Activated CD4-positive, CD25-positive, alpha-beta regulatory T cell treated with anti-CD3 and anti-CD28 coated beads, Interleukin-2, amount 50 U/mL, for 72 hours (primary cell): Measurements from ENCODE around the gene RHBDD2.
"Not testable (repeated sequence)": the region's sequence is repeated elsewhere in the genome, so short reads cannot be mapped to it uniquely, and the experiment has no call there.

Experiments used
- DNase-seq: peaks from one replicate; pipeline ENCODE4 v3.0.0; 2021

RHBDD2 gene

DNA sequence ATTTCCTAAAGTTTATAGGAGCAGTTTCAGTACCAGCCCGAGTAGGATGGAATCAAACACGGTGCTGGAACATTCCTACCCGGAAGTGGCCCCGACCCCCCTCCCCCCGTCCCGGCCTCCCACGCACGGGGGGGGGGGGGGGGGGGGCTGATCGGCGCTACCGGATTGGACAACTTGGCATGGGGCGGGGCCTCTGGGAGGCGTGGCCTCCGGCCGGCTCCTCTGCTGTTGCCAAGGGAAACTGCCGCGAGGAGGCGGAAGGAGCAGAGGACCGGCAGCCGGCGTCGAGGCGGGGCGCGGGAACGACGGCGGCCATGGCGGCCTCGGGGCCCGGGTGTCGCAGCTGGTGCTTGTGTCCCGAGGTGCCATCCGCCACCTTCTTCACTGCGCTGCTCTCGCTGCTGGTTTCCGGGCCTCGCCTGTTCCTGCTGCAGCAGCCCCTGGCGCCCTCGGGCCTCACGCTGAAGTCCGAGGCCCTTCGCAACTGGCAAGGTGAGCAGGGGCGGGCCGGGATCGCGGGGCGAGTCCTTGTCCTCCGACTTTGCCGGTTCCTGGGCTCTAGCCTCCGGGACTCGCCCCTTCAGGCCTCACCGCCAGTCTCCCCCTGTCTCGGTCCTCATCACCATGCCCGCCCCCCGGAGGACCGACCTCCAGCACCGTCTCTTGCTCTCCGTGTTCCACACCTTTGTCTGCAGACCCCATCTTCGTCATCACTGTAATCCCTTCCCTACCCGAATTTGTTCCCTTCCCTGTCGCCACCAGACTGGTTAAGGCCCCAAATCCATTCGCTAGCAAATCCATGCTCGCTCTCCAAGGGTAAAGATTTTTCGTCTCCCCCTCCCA lies at the start of gene RHBDD2:
Gene RHBDD2 (plus strand): TSS at position 266 of the 843 bp plus-strand sequence. CDS start 49 bp downstream, at position 315.
- peak; percentile 91 for DNase-seq

DNA sequence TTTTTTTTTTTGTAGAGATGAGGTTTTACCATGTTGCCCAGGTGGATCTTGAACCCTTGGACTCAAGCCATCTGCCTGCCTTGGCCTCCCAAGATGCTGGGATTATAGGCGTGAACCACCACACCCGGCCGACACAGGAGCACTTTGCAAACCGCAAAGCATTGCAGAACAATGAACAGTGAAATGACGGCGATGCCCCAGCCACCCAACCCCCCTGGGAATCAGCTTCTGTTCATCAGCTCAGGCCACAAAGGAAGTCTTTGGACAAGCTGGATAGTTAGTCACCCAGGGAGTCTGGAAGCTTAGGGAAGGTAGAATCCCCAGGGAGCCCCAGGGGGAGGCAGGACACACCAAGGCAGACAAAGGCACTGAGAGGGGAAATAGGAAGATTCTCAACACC lies 49.2 kb upstream of the RHBDD2 start:
- not testable (repeated sequence) for DNase-seq

DNA sequence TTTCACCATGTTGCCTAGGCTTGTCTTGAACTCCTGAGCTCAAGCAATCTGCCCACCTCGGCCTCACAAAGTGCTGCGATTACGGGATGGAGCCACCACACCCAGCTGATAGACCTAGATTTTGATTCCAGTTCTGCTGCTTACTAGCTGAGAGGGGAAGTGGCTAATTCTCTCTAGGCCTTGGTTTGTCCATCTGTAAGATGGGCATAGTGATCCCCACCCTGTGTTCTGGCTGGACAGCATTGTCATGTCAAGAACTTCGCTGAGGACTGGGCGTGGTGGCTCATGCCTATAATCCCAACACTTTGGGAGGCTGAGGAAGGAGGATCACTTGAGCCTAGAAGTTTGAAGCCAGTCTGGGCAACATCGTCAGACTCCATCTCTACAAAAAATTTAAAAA lies 47.9 kb upstream of the RHBDD2 start:
- DNase-seq, result no peak

DNA sequence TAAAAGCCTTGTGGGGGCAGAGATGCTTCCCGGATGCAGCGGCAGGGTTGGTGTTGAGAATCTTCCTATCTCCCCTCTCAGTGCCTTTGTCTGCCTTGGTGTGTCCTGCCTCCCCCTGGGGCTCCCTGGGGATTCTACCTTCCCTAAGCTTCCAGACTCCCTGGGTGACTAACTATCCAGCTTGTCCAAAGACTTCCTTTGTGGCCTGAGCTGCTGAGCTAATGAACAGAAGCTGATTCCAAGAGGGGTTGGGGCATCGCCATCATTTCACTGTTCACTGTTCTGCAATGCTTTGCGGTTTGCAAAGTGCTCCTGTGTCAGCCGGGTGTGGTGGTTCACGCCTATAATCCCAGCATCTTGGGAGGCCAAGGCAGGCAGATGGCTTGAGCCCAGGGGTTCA lies 45.2 kb upstream of the RHBDD2 start:
- not testable (repeated sequence) for DNase-seq

DNA sequence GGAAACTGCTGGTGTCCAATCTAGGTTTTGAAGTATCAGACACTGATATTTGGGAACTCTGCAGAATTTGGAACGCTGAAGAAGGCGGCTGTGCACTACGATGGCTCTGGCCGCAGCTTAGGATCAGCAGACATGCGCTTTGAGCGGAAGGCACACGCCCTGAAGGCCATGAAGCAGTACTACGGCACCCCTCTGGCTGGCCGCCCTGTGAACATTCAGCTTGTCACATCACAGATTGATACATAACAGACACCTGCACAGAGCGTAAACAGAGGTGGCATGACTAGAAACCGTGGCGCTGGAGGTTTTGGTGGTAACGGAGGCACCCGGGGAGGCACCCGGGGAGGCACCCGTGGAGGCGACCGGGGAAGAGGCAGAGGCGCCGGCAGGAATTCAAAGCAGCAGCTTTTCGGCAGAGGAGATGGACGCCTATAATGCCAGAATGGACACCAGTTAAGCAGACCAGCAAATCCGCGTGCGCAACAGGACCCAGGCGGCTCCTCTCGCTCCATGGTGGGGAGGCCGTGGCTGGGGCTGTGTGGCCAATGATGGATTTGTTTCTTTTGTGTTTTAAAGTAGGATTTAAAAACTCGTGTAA lies 43.0 kb upstream of the RHBDD2 start:
- DNase-seq, result no peak

DNA sequence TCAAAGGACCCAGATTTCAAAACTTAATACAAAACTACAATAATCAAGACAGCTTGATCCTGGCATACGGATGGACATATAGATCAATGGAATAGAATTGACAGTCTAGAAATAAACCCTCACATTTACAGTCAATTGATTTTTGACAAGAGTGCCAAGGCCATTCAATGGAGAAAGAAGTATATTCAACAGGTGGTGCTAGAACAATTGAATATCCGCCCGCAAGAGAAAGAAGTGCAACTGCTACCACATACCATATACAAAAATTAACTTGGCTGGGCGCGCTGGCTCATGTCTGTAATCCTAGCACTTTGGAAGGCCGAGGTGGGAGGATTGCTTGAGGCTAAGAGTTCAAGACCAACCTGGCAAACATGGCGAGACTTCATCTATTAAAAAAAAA lies 42.0 kb upstream of the RHBDD2 start:
- DNase-seq, result no peak

DNA sequence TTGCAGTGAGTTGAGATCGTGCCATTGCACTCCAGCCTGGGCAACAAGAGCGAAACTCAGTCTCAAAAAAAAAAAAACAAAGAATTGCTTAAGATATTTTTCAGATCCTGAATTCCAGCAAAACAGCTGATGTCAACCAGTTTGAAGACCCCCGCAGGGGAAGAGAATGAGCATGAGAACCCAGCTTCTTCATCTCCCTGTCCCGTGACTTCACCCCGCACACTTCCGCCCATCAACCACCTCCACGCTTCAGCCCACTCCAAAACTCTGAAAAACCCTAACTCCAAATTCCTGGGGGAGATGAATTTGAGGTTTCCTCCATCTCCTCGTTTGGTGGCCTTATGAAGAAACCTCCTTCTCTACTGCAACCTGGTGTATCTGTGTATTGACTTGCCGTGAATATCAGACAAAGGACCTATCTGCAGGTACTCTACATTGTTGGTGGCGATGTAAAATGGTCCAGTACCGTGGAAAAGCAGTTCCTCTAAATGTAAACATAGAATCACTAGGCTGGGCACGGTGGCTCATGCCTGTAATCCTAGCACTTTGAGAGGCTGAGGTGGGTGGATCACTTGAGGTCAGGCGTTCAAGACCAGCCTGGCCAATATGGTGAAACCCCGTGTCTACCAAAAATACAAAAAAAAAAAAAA lies 40.4 kb upstream of the RHBDD2 start:
- not testable (repeated sequence) for DNase-seq

DNA sequence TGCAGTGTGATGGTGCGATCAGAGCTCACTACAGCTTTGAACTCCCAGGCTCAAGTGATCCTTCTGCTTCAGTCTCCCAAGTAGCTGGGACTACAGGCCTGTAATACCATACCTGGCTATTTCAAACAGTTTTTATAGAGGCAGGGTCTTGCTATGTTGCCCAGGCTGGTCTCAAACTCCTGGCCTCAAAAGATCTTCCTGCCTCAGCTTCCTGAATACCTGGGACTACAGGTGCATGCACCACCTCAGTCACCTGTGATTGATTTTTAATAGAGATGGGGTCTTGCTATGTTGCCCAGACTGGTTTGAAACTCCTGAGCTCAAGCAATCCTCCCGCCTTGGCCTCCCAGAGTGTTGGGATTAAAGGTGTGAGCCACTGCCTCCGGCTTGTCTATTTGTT lies 38.8 kb upstream of the RHBDD2 start:
- no peak for DNase-seq

DNA sequence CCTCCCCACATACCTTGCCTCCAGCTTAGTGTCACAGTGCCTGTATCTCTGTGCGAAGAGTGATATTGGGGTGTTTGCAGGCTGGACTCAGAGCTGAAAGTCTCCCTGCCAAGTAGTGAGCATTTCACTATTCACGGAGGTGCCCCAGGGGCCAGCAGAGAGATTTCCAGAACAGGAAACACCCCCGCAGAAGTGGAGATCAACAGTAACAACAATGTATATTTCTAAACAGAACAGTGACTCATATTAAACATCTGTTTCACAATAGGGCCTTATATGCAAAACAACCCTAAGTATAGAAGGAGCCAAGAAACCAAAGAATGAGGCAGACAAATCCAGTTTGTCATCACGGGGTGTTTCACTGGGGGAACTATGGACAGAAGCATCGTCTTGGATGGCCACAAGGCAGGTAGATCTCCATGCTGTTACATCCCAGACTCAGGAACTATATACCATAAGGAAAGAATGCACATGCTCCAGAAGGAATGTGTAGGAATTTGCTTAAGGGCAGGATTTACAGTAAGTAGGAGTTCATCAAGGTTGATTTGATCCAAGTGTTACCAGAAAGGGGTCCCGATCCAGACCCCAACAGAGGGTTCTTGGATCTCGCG lies 35.9 kb upstream of the RHBDD2 start:
- DNase-seq, result peak; percentile 36

DNA sequence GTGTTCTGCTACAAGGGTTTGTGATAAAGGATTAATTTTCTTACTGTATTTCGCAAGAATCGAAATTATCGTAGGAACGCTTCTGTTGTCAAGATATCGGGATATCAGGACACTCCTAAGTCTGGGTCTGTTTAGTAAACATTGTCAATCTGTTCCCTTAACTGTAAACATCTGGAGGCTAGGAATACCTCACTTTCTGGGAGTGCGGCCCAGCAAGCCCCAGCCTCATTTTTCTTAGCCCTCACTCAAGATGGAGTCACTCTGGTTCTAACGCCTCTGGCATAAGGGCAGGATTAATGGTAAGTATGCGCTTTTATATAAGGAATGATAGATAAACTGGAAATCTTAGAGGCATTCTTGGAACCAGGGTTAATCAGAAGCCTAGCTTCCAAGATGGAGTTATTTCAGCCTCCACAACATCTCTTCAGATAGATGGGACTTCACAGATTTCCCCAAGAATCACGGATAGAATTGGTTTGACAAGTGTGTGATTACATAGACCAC lies 35.2 kb upstream of the RHBDD2 start:
- DNase-seq, result no peak

DNA sequence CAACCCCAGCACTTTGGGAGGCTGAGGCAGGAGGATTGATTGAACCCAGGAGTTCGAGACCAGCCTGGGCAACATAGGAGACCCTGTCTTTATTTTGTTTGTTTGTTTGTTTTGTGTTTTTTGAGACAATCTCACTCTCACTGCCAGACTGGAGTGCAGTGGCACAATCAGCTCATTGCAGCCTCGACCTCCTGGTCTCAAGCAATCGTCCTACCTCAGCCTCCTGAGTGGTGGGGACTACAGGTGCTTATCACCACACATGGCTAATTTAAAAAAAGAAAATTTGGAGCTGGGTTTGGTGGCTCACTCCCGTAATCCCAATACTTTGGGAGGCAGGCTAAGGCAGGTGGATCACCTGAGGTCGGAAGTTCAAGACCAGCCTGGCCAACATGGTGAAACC lies 34.7 kb upstream of the RHBDD2 start:
- DNase-seq, result no peak

DNA sequence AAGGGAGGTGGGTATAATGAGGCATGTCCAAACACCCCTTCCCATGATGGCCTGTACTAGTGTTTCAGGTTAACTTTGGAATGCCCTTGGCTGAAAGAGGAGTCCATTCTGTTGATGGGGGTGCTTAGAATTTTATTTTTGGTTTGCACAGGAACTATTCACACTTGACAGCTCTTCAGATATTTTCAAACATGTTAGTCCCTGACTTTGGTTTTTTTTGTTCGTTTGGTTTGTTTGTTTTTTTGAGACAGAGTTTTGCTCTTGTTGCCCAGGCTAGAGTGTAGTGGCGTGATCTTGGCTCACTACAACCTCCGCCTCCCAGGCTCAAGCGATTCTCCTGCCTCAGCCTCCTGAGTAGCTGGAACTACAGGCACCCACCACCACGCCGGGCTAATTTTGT lies 33.7 kb upstream of the RHBDD2 start:
- DNase-seq, result not testable (repeated sequence)

DNA sequence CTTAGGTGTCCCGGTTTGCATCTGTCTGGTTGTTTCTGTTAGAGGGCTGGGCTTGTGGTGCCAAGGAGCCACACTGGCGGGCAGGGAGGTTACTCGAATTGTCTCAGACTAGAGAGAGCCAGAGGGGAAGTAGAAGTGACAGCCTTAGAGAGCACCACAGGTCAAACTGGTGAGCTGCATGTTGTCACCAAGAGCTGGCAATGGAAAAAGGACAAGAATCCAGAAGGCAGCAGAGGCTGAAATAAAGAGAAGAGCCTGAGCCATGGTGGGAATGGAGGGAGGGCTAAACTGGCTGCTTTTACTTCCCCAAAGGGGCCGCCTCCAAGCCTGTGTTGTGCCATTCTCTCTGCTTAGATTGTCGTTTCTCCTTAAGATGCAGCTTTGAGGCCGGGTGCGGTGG lies 31.1 kb upstream of the RHBDD2 start:
- DNase-seq, result no peak

DNA sequence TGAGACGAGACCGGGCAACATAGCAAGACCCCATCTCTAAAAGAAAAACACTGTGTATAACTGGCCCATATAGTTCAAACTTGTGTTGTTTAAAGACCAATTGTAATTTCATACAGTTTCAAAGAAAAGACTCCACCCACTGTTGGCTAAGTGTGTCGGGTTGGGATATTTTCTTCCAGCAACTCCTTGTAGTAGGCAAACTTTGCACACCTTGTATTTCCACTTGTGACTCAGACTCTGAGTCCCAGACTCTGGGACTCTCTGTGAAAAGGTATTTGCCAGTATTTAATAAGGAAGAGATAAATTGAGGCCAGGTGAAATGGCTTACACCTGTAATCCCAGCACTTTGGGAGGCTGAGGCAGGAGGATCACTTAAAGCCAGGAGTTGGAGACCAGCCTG lies 29.3 kb upstream of the RHBDD2 start:
- no peak for DNase-seq

DNA sequence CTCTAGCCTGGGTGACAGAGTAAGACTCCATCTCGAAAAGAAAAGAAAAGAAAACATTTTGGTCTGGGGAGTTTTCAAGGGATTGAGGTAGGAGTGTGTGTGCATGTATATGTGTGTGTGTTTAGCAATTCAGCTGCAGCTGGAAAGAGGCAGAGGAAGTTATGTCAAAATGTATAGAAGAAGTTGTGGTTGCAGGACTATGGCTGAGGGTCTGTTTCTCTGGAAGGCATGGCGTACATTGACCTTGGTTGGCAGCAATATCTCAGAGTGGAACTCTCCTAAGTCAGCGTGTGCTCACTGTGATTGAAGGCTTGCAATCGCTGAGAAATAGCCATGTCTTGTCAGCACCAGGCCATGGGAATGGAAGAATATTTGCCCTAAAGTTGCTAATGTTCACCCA lies 28.6 kb upstream of the RHBDD2 start:
- DNase-seq, result no peak

DNA sequence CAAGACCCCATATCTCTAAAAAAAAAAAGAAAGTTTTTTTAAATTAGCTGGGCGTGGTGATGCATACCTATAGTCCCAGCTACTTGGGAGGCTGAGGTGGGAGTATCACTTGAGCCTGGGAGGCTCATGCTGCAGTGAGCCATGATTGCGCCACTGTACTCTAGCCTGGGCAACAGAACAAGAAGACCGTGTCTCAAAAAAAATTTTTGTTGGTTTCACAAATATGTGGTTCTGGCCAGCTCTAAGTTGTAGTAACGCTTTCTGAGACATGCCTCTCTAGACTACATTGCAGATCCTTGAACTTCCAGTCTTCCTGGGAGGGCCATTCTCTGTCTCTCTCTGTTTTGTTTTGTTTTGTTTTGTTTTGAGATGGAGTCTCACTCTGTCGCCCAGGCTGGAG lies 24.6 kb upstream of the RHBDD2 start:
- DNase-seq, result no peak

DNA sequence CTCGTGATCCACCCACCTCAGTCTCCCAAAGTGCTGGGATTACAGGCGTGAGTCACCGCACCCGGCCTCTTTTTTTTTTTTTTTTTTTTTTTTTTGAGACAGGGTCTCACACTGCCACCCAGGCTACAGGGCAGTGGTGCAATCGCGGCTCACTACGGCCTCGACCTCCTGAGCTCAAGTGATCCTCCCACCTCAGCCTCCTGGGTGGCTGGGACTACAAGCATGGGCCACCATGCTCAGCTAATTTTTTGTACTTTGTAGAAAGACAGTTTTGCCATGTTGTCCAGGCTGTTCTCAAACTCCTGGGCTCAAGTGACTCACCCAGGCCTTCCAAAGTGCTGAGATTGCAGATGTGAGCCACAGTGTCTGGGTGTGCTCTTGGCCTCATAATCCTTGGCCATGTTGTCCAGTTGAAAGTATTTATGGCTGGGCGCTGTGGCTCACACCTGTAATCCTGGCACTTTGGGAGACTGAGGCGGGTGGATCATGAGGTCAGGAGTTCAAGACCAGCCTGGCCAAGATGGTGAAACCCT lies 24.0 kb upstream of the RHBDD2 start:
- not testable (repeated sequence) for DNase-seq

DNA sequence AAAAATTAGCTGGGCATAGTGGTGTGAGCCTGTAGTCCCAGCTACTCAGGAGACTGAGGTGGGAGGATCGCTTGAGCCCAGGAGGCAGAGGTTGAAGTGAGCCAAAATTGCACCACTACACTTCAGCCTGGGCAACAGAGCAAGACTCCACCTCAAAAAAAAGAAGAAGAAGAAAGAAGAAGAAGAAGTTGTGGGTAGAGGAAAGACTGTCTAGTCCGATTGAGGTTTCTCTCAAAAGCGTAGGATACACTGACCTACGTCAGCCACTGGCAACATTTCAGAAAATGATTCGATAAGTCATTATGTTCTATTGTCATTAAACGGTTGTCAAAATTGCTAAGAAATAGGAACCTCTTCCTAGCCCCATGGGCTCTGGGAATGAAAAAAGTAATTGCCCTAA lies 22.3 kb upstream of the RHBDD2 start:
- no peak for DNase-seq

DNA sequence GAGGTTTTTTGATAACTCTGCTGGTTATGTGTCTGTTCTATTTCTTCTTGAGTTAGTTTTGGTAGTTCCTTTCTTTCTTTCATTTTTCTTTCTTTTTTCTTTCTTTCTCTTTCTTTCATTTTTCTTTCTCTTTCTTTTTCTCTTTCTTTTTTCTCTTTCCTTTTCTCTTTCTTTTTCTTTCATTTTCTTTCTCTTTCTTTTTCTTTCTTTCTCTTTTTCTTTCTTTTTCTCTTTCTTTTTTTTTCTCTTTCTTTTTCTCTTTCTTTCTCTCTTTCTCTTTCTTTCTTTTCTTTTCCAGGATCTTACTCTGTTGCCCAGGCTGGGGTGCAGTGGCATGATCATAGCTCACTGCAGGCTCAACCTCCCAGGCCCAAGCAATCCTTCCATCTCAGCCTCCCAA lies 20.4 kb upstream of the RHBDD2 start:
- no peak for DNase-seq

DNA sequence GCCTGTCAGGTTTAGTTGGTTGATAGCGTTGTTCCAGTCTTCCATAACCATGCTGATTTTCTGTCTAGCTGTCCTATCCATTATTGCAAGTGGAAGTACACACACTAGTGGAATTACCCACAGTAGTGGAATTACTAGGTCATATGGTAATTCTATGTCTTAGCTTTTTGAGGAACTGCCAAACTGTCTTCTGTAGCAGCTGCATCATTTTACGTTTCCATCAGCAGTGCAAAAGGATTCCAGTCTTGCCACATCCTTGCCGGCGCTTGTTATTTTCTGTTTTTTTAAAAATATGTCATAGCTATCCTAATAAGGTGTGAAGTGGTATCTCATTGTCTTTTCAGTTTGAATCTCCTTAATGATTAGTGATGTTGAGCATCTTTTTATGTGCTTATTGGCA lies 17.2 kb upstream of the RHBDD2 start:
- DNase-seq, result no peak

DNA sequence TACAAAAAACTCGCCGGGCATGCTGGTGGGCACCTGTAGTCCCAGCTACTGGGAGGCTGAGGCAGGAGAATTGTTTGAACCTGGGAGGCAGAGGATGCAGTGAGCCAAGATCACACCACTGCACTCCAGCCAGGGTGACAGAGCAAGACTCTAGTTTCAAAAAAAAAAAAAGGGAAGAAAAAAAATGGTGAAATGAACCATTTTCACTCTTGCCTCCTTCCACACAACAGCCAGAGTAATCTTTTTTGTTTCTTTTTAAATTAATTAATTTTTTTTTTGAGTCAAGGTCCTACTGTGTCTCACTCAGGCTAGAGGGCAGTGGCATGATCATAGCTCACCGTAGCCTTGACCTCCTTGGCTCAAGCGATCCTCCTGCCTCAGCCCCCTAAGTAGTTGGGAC lies 14.6 kb upstream of the RHBDD2 start:
- not testable (repeated sequence) for DNase-seq

DNA sequence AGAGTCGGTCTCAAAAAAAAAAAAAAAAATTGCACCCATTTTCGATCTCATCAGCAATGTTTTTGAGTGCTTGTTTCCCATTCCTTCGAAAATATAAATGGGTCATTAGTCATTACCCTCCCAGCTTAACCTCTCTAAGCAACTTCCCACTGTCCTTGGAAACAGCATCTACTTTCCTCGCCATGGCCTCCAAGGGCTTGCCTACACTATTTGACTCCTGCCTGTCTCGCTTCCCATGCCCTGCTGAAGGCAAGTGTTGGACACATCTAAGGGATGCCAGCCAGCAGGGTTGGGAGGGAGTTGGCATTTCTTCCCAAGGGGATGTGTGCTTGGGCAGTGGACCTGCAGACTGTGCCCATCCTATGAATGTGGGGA lies 12.7 kb upstream of the RHBDD2 start:
- DNase-seq, result no peak
